ENCODE data around the gene IVNS1ABP.
A peak's percentile ranks its signal among the peaks of the same experiment; 100 is the strongest.
"Not testable (repeated sequence)": the region's sequence is repeated elsewhere in the genome, so short reads cannot be mapped to it uniquely, and the experiment has no call there.

Gene IVNS1ABP

DNA sequence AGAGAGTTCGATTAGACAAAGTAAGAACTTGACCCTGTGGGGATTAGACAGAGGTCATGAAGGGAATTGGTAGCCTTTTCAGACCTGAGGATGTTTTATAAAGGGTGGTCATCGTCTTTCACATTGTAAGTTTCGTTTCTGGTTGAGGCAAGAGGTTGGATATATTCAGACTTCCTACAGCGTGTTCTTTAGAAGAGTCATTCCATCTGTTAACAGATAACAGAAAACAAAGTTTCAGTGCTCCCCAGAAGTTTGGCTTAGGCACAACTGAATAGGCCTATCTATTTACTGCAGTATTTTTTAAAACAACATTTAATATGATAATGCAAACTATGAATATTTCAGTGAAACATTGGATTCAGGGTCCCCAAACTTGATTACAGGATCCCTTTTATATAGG lies 17.1 kb upstream of the IVNS1ABP start:
- DNase-seq (ENCODE audit: low read depth): no peak

DNA sequence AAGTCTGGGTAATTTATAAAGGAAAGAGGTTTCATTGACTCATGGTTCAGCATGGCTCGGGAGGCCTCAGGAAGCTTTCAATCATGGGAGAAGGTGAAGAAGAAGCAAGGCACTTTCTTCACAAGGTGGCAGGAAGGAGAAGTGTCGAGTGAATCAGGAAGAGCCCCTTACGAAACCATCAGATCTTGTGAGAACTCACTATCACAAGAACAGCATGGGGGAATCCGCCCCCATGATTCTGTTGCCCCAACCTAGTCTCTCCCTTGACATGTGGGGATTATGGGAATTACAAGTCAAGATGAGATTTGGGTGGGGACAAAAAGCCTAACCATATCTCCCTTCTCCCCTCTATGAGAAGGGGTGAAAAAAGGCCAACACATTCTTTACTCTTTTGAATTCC lies 11.2 kb upstream of the IVNS1ABP start:
- no peak for DNase-seq (ENCODE audit: low read depth)

DNA sequence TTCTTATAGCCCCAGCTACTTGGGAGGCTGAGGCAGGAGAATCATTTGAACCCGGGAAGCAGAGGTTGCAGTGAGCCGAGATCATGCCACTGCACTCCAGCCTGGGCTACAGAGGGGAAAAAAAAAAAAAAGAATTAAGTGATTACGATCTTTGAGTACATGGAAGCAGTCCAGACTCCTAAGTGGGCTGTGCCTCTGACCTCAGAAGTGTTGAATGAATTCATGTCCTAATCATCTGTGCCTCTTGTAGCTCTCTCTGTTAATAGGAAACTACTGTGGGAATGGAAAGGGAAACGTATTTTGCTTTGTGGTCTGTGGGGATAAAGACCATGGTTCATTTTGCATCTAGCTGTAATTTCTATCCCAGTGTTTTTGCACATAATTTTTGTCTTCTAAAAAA lies 8.4 kb upstream of the IVNS1ABP start:
- DNase-seq (ENCODE audit: low read depth): no peak

DNA sequence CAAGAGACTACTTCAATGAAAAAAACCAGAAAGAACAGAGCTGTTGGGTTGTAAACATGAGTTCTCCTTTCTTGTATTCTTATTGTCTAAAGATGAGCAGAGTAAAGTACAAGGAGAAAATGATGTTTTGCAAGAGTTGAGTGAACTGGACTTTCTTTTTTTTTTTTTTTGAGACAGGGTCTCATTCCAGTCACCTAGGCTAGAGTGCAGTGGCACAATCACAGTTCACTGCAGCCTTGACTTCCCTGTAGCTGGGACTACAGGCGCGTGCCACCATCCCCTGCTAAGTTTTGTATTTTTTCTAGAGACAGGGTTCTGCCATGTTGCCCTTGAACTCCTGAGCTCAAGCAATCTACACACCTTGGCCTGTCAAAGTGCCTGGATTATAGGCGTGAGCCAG lies 7.1 kb upstream of the IVNS1ABP start:
- DNase-seq (ENCODE audit: low read depth): no peak

DNA sequence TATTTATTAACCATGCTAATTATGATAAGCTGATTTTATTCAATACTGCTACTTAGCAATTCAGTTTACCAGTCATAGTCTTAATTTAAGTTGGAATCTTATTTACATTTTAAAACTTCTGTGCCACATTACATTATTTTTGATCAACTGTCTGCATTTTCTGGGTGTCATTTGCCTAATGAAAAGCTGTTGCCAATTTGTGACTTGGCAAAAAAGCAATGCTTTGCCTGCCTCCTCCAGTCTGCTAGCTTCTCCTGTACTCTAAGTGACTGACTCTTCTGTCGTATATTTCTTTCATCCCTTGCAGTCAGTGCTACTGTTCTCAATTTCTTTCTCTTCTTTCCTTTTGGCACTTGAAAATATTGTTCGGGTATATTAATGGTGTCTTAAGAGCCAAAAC lies 5.6 kb upstream of the IVNS1ABP start:
- no peak for DNase-seq (ENCODE audit: low read depth)

DNA sequence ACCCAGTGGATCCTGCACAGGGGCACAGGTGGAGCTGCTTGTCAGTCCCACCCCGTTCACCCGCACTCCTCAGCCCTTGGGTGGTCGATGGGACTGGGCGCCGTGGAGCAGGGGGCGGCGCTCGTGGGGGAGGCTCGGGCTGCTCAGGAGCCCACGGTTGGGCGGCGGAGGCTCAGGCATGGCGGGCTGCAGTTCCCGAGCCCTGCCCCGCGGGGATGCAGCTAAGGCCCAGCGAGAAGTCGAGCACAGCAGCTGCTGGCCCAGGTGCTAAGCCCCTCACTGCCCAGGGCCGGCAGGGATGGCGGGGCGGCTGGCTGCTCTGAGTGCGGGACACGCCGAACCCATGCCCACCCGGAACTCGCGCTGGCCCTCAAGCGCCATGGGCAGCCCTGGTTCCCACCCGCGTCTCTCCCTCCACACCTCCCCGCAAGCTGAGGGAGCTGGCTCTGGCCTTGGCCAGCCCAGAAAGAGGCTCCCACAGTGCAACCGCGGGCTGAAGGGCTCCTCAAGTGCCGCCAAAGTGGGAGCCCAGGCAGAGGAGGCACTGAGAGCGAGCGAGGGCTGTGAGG lies 4.7 kb upstream of the IVNS1ABP start:
- DNase-seq (ENCODE audit: low read depth): not testable (repeated sequence)

DNA sequence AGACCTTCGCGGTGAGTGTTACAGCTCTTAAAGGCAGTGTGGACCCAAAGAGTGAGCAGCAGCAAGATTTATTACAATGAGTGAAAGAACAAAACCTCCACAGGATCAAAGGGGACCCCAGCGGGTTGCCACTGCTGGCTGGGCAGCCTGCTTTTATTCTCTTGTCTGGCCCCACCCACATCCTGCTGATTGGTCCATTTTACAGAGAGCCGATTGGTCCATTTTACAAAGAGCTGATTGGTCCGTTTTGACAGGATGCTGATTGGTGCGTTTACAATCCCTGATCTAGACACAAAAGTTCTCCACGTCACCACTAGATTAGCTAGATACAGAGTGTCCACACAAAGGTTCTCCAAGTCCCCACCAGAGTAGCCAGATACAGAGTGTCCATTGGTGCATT lies 4.1 kb upstream of the IVNS1ABP start:
- DNase-seq (ENCODE audit: low read depth): not testable (repeated sequence)

DNA sequence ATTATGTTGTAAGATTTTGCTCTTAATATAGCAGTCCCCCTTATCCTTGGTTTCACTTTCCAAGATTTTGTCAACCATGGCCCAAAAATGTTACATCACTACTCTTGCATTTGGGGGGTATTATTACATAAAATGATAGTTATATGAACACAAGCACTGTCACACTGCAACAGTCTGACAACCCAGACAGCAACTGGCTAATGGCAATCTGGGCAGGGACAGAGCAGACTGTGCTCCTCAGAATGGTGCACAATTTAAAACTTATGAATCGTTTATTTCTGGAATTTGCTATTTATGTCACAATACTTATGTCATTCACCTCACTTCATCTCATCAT lies 2.1 kb upstream of the IVNS1ABP start:
- no peak for DNase-seq (ENCODE audit: low read depth)

DNA sequence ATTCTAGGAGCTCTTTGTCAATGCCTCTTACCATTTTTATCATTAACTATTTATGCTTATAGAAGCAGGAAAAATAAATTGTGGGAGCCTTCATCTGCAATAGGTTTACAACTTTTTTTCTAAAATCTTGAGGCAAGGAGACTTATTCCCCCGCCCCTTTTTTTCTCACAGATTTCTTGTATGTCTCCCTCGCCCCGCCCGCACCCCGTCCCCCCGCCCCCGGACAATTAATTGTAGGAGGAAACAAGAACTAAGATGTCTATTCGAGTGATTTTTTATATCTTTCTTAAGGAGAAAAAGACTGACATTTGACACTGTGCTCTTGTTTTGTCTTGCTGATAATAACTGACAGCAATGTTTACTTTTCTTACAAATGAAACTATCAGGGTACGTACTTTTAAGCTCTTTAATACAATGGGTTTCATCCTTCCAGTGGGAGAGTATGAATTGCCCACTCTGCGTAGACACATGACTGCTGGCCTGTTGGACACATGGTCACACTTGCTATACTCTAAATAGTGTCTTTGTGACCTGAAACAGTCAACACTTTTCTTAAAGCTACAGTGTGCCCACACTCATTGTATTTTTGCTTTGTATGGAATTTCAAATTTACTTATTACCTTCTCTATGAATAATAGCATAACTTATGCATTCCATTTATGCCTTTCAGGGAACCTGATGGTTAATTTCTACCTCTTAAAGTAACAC lies 1.5 kb upstream of the IVNS1ABP start:
- DNase-seq (ENCODE audit: low read depth): no peak

DNA sequence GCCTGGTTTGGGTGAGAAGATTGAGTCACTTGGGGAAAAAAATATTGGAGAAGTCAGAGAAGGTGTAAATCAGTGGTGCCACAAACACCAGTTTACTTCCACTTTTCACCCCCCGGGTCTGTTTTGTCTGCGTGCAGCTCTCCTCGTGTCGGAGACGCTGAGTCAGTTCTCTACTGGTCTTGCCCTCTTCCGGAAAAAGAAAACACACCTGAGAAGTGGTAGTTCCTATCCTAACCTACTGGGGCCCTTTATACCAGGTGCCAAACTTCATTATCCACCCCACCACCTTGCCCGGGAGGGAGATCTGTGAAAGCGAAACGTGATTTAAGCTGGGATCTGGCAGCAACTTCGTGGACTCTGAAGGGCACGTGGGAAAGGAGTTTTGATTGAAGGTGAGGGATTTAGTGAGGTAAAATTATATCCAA lies 855 bp upstream of the IVNS1ABP start:
- DNase-seq (ENCODE audit: low read depth): peak; percentile 64

DNA sequence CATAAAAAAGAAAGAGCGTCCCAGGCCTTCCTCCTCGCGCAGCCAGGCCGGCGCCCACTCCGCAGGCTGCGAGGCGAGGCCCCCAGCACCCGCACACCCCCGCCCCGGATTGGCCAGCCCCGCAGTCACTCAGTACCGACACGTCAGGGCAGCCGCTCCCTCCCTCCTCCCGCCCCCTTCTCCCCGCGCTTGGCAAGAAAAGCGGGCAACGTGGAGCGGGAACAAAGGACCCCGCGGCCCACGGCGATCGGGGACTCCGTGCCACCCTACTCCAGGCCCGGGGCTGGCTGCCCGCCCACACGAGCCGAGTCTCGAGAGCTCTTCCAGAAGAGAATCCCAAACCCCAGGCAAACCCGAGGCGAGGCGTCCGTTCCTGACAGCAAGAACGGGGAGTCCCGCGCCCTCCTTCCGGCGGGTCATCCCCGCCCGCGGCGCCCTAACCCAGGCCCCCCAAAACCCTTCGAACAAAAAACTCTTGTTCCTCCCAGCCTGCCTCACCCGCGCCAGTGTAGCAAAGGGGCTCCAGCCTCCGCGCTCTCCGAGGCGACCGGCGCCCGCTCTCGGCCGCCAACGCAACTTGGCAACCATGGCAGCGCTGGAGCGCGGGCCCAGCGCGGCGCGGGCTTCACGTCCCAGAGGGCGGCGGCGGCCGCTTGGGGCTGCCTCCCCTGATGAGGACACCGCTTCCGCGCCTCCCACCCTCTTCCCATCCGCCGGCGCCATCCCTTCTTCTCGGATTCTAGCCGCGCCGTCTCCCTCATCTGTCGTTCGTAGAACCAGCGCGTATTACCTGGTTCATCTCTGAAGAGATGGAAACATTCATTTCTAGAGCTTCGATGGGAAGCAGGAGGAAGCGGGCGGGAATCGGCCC lies 645 bp downstream of the IVNS1ABP start:
- DNase-seq (ENCODE audit: low read depth): peak; percentile 88

DNA sequence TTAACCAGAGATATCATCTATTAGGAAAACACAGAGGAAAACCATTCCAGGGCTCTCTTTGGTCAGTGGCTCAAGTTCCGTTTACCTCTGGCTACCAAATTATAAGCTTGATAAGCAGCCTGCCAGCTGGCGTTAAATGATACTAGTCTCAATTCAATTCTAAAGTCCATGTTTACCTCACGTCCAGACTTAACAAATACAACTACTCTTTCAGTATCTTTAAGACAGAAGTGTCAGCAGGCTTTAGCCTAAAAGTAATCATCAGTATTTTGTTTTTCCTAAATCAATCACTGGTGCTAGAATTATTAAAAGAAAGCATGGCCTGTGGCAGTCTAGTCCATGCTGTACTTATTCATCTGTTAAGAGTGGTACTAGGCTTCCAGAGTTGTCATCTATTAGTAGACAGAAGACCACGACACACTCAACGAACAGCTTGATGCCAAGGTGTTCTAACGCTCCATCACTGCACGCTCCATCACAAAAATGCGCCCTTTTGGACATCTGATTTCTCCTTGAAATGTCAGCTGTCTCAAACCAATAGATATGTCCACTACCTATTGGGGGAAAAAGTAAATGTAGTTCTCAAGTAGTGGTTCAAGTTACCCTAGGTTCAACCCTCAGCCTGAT lies 1.5 kb downstream of the IVNS1ABP start:
- DNase-seq (ENCODE audit: low read depth): no peak

DNA sequence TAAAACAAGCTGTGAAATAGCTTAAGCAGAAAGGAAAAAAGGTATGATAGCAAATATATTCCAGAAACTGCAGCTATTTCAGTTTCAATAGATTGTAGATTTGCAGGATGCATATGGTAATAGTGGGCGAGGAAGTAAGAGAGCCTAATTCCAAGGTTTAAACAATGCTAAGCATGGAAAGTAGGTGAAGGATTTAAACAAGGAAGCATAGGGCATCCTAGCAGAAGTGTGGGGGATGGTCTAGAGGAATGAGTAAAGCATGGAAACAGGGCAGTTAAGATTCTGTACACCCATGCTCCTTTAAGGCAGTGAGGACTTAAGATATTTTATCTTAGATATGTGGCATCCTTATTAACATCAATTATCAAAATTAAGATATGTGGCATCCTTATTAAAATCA lies 2.6 kb downstream of the IVNS1ABP start:
- no peak for DNase-seq (ENCODE audit: low read depth)

DNA sequence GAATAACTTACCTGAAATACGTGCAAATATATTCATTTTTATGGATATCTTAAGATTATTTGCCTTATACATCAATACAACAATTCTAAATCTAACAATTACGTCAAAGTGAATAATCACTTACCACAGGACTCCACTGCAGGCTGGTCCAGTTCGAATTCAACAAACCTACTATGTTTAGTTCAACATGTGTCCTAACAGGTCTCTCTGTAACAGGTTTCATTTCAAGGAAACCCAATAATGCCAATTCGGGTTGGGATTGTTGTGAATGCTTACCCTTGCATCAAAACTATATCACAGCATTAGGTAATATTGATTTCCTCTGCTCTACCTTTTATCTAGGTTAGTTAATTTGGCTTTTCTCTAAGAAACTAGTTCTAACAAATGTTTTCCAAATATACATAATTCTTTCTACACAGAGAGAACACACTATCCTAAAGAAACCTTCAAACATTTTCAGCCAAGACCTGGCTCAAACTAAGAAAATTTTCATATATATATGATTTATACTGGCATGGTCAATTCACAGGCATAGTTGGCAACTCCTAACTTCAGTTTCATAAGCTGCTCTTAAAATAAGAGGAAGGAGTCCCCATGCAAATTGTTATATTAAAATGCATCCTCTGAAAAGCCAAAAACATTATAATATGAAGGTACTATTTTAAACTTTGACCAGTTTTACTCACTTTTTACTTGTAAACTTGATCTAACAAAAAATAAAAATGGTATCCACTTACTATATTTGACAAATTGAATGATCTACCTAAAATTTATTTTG lies 4.5 kb downstream of the IVNS1ABP start:
- no peak for DNase-seq (ENCODE audit: low read depth)

DNA sequence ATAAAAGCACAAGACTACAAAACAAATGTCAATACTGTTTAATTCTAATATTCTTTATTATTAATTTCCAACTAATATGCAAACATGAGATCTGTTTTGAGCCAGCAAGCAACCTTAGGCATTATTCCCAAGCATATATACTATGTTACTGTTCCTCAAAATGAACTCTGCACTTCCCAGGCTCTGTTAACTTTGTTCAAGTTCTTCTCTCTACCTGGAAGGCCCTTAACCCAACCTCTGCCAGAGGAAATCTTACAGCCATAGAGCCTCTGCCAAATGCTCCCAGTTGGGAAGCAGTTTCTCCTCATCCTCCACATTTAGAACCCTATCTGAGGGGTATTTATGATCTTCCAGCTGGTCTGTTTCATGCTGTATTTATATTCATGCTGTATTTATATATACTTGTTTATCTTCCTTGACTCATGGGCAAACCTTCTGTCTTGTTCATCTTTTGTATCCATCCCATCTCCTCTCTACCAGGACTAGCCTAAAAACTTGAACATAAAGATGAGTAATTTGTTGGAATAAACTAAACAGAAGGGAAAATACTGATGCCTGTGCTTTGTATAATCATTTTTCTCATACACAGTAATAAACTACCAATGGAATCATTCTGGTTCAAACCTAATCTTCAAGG lies 5.3 kb downstream of the IVNS1ABP start:
- no peak for DNase-seq (ENCODE audit: low read depth)

DNA sequence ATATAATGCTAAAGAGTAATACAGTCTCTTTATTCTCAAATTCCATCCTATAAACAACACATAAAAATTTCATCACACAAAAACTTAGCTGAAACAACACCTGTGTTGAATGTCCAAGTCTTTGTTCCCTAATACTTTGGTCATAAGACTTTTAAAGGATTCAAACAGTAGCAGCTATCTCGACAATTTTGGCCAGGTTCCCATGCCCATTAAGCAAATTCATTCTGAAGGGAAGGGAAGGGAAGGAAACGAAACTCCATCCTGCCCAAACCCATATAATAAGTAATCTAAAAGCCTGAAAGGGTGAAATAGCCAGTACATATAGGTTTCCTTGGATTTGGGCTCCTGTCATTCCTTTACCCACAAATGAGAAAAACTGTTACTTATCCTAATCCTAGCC lies 7.5 kb downstream of the IVNS1ABP start:
- no peak for DNase-seq (ENCODE audit: low read depth)

DNA sequence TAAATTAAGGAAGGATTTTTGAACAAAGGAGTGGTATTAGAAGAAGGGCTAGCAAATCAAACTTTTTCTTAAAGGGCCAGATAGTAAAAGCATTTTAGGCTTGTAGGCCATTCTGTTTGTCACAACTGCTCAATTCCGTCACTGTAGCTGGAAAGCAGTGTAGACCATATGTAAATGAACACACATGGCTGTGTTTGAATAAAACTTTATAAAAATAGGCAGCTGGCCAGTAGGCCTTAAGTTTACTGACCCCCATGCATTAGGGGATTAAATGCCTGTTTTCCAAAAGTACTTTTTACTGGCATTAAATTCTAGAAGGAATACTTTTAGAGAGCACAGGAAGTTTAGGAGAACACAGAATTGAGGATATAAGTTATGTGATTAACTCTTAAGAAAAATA lies 8.9 kb downstream of the IVNS1ABP start:
- DNase-seq (ENCODE audit: low read depth): no peak

DNA sequence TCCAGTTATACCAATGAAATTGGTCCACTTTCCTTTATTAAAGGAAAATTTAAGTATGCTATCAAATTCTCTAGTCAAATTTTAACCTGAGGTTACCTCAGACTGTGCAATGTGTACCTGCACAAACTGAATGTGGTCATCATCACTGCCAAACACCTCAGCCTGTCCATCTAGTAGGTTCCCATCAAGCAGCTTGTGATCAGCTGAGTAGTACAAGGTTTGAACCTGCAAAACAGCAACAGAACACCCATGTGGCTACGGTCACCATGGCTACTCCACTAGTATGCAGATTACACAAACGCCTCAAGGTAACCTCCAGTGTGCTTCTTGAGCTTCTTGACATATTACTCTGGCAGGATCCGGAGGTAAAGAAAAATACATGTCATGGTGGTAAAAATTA lies 11.6 kb downstream of the IVNS1ABP start:
- DNase-seq (ENCODE audit: low read depth): no peak

DNA sequence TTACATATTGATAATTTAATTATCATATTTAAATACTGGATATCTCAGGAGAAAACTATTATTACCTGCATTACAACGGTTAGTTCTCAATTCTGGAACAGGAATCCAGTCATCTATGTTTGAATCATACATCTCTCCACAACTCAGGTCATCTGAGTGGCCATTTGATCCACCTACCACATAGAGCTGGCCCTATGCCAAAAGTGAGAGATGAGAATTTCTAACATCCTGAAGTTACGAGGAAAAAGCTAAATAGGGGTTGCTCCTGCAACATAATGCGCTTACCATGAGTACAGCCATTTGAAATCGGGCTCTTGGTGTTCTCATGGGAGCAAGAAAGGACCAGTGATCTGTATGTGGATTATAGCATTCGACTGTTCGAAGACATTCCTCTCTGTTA lies 16.9 kb downstream of the IVNS1ABP start:
- DNase-seq (ENCODE audit: low read depth): no peak

DNA sequence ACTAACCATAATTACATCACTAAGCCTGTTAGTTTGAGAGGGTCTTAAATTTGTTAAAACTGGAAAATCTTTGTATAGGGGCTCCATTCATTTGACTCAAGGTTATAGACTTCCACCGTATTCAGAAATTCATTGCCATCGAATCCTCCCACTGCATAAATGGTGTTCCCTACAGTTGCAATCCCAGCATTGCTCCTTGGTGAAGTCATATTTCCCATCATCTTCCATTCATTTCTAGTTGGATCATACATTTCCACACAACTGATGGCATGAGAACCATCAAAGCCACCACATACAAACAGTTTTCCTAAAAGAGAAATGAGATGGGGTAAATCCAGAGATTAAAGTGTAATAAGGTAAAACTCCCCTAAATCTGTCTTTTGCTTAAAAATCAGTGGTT lies 19.1 kb downstream of the IVNS1ABP start:
- no peak for DNase-seq (ENCODE audit: low read depth)

DNA sequence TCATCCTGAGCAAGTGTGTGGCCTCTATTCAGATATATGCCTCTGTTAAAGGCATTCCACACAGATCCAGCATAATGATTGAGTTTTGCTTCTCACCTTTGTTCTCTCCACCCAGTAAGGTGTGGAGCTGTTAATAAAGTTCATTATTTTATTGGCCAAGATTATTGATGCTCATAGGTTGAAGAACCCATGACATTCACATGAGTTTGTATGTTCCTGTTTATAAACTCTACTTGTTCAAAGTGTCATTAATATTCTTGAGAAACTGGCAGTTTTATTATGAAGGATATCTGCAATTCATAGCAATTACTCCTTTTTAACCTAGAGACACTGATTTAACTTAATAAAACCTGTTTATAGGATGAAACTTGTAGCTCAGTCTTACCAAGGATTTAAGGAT lies 22.0 kb downstream of the IVNS1ABP start:
- DNase-seq (ENCODE audit: low read depth): no peak

Data from activated T-helper 9 cell treated with anti-CD3 and anti-CD28 coated beads, Interleukin-2, amount 50 U/mL, for 16 hours (primary cell).